Neural crest cell (in vitro differentiated cells): Measurements from ENCODE around the gene ITGB4. TPM values are rescaled to one million over a fixed set of nuclear protein-coding genes. Genes with fewer than 3 reads are reported as not detected.

Experiments
- DNase-seq: peaks from one replicate; pipeline ENCODE4 v3.0.0; 2021; ENCODE audit warnings: low read depth, mixed read lengths, low spot score
- H3K27ac Mint-ChIP-seq: one replicate; pipeline ENCODE4 v1.8.0; 2021; ENCODE audit warnings: mild to moderate bottlenecking, mixed read lengths; ENCODE audit not compliant: unreplicated experiment
- H3K27me3 Mint-ChIP-seq: 2 replicates; pipeline ENCODE4 v1.8.0; 2021; ENCODE audit warnings: low read depth, mild to moderate bottlenecking, mixed read lengths
- H3K36me3 Mint-ChIP-seq: 2 replicates; pipeline ENCODE4 v1.8.0; 2021; ENCODE audit warnings: low read depth, mild to moderate bottlenecking, mixed read lengths
- H3K4me1 Mint-ChIP-seq: 2 replicates; pipeline ENCODE4 v1.8.0; 2021; ENCODE audit warnings: mixed read lengths
- H3K4me3 Mint-ChIP-seq: one replicate; pipeline ENCODE4 v1.8.0; 2021; ENCODE audit warnings: mild to moderate bottlenecking, mixed read lengths
- H3K9me3 Mint-ChIP-seq: 2 replicates; pipeline ENCODE4 v1.8.0; 2021; ENCODE audit warnings: mixed read lengths
- CTCF ChIP-seq: fragments of 200-600 bp; sonication (generic); conservative IDR thresholded peaks from 2 replicates; pipeline ENCODE4 v1.5.0; 2021; ENCODE audit warnings: antibody characterized with exemption, mild to moderate bottlenecking
- total RNA-seq: library from RNA; stranded (reverse); gene quantifications from 2 replicates; pipeline ENCODE4 v1.2.1, GENCODE V29; 2021

Gene ITGB4
- total RNA-seq, 1 donor from 2014 or later, result 1.4 TPM

- Mint-ChIP-seq H3K27ac (peak overlapping the region; percentile 57), H3K9me3 (no peaks in the 10 kb centered on the region), H3K4me1 (peaks cover 57% of the 10 kb centered on the region), H3K4me3 (no peak overlapping the region), H3K36me3 (peaks cover 4% of the 10 kb centered on the region), H3K27me3 (no peaks in the 10 kb centered on the region)
- no peak for TF ChIP-seq CTCF
- DNase-seq, result no peak
Measured at GRCh38 chr17:75693500-75694481, 27.5 kb upstream of the ITGB4 start.

- no peak for DNase-seq
- Mint-ChIP-seq H3K9me3 (no peaks in the 10 kb centered on the region), H3K27ac (no peak overlapping the region), H3K36me3 (peaks cover 6% of the 10 kb centered on the region), H3K4me1 (peaks cover 54% of the 10 kb centered on the region), H3K27me3 (no peaks in the 10 kb centered on the region), H3K4me3 (peak overlapping the region; percentile 9)
- no peak for TF ChIP-seq CTCF
Measured at GRCh38 chr17:75694536-75694935, 26.7 kb upstream of the ITGB4 start.

- H3K4me1 Mint-ChIP-seq, result peaks cover 53% of the 10 kb centered on the region
- no peak for TF ChIP-seq CTCF
- no peak overlapping the region for H3K27ac Mint-ChIP-seq
- no peaks in the 10 kb centered on the region for H3K9me3 Mint-ChIP-seq
- no peaks in the 10 kb centered on the region for H3K27me3 Mint-ChIP-seq
- H3K36me3 Mint-ChIP-seq, result peaks cover 8% of the 10 kb centered on the region
- H3K4me3 Mint-ChIP-seq, result peak overlapping the region; percentile 9
- no peak for DNase-seq
Measured at GRCh38 chr17:75695141-75695829, 26.0 kb upstream of the ITGB4 start.

GRCh38 chr17:75695830-75696271 is 25.4 kb upstream of the ITGB4 start:
- H3K4me3 Mint-ChIP-seq, result no peak overlapping the region
- DNase-seq, result no peak
- H3K9me3 Mint-ChIP-seq, result no peaks in the 10 kb centered on the region
- H3K27ac Mint-ChIP-seq, result no peak overlapping the region
- no peak for TF ChIP-seq CTCF
- no peaks in the 10 kb centered on the region for H3K27me3 Mint-ChIP-seq
- H3K36me3 Mint-ChIP-seq, result peaks cover 11% of the 10 kb centered on the region
- H3K4me1 Mint-ChIP-seq, result peaks cover 53% of the 10 kb centered on the region

- Mint-ChIP-seq H3K27me3 (no peaks in the 10 kb centered on the region), H3K27ac (peak overlapping the region; percentile 17), H3K36me3 (peaks cover 18% of the 10 kb centered on the region), H3K4me1 (peaks cover 41% of the 10 kb centered on the region), H3K4me3 (peak overlapping the region; percentile 13), H3K9me3 (no peaks in the 10 kb centered on the region)
- TF ChIP-seq CTCF, result no peak
- DNase-seq, result peak; percentile 36
Measured at GRCh38 chr17:75697651-75698291, 23.5 kb upstream of the ITGB4 start.
